Lower leg skin (tissue), 4 donors: Measurements from ENCODE around the gene ATXN2L. TPM values are rescaled to one million over a fixed set of nuclear protein-coding genes. Genes with fewer than 3 reads are reported as not detected.

Source experiments
- DNase-seq, 2 donors: peaks; one replicate each; pipeline ENCODE4 v3.0.0-alpha.2; 2019; ENCODE audit warnings: low spot score in 2 of 2
- H3K4me3 ChIP-seq: fragments of 200-600 bp; sonication (generic); 2 replicates; pipeline ENCODE4 v1.5.1; 2017; ENCODE audit warnings: mild to moderate bottlenecking, low read depth; ENCODE audit not compliant: poor library complexity, severe bottlenecking
- POLR2A ChIP-seq, 2 donors: fragments of 450-650 bp; IDR thresholded peaks; one replicate each; pipeline ENCODE4 v1.6.1; 2016 to 2017; ENCODE audit warnings: antibody characterized with exemption in 2 of 2, mild to moderate bottlenecking in 1 of 2, moderate library complexity in 1 of 2
- WGBS, 2 donors: methylation state at CpG; one replicate each; pipeline ENCODE4 v1.1.5; 2018; 5-methylcytosine and 5-hydroxymethylcytosine counted together
- intact Hi-C: fragments of 100-400 bp; cut with DNase I; formaldehyde crosslinking; loops from one replicate; pipeline ENCODE4 v1.15.0; 2023; ENCODE audit warnings: low total_unique reads
- total RNA-seq, 4 donors: library from RNA; depleted of rRNA; stranded (reverse); fragments of >200 nt; gene quantifications; one replicate each; pipeline ENCODE4 v1.1.0, GENCODE V29; 2016
- TF ChIP-seq, protein P1 (sequence below), 3 donors: fragments of 450-650 bp; IDR thresholded peaks; one replicate each; pipeline ENCODE4 v1.5.1; 2016; ENCODE audit warnings: antibody characterized with exemption in 3 of 3, mild to moderate bottlenecking in 3 of 3, moderate library complexity in 2 of 3

ATXN2L gene
- total RNA-seq, 4 donors from 2014 or later: 54.8 to 152 (median 66.5) TPM

DNA sequence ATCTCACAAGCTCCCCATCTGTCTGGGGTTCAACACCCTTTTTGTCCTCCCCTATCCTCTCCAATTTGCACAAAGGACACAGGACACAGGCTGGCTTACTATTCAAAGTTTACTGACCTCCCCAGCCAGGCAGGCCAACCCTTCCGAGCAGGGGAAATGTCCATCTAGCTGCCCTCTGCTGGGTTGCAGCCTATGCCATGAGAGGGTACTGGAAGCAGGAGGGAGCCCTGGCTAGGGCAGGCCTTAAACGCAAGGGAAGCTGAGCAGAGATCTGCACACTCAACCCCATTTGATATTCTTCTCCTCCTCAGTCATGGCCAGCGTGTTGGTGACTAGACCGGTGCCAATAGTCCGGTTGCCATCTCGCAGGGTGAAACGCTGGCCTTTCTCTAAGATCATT lies 19.9 kb downstream of the ATXN2L start:
- H3K4me3 ChIP-seq: no peak overlapping the region
- TF ChIP-seq POLR2A (IDR thresholded peaks at IDR 0.05): no peak
- TF ChIP-seq, protein P1, sequence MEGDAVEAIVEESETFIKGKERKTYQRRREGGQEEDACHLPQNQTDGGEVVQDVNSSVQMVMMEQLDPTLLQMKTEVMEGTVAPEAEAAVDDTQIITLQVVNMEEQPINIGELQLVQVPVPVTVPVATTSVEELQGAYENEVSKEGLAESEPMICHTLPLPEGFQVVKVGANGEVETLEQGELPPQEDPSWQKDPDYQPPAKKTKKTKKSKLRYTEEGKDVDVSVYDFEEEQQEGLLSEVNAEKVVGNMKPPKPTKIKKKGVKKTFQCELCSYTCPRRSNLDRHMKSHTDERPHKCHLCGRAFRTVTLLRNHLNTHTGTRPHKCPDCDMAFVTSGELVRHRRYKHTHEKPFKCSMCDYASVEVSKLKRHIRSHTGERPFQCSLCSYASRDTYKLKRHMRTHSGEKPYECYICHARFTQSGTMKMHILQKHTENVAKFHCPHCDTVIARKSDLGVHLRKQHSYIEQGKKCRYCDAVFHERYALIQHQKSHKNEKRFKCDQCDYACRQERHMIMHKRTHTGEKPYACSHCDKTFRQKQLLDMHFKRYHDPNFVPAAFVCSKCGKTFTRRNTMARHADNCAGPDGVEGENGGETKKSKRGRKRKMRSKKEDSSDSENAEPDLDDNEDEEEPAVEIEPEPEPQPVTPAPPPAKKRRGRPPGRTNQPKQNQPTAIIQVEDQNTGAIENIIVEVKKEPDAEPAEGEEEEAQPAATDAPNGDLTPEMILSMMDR (IDR thresholded peaks at IDR 0.05): no peak
- no peak for DNase-seq
- 87 to 88% methylated on average over 7 of the region's 7 CpGs for WGBS, 2 donors
- intact Hi-C loops: no loop called here

DNA sequence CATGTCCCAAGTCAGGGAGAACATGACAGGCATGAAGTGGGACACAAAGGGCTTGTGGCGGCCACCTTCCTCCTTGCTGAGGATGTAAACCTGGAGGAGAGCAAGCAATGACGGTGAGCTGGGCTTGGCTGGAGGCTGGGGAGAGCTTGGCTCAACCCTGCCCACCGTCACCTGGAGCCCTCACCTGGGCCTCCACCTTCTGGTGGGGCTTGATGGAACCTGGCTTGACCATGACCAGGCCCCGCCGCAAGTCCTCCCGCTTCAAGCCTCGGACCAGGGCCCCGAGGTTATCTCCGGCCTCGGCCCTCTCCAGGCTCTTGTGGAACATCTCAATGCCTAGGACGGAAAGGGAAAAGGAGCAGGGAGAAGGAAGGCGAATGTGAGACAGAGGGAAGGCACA lies 21.0 kb downstream of the ATXN2L start:
- no peak overlapping the region for H3K4me3 ChIP-seq
- WGBS, 2 donors: 92 to 95% methylated on average over 11 to 12 of the region's 12 CpGs
- intact Hi-C loops: no loop called here
- DNase-seq: no peak
- TF ChIP-seq, protein P1 (IDR thresholded peaks at IDR 0.05): no peak
- no peak for TF ChIP-seq POLR2A (IDR thresholded peaks at IDR 0.05)

DNA sequence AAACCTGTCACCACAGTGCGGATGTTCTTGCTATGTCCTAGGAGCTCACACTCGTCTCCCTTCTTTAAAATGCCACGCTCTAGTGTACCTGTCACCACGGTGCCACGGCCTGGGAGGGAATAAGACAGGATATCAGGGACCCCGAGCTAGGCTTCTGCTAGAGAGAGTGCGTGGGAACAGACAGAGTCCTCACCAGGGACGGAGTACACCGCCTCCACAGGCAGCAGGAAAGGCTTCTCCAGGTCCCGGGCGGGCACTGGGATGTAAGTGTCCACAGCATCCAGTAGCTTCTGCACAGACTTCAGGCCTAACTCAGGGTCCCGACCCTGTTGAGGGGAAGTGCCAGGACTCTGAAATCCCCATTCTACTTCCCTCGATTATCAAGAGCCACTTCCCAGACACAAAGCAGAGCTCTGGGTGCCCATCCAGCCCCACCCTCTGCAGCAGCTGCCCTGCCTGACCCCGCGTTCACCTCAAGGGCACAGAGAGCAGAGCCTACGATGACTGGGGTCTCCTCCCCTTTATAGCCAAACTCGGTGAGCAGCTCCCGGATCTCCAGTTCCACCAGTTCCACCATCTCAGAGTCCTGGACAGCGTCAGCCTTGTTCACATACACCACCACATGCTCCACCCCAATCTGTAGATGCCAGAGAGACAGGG lies 21.6 kb downstream of the ATXN2L start:
- 91 to 93% methylated on average over 18 to 19 of the region's 19 CpGs for WGBS, 2 donors
- TF ChIP-seq, protein P1 (IDR thresholded peaks at IDR 0.05): no peak
- TF ChIP-seq POLR2A (IDR thresholded peaks at IDR 0.05): no peak
- no peak for DNase-seq
- intact Hi-C loops: no loop called here
- no peak overlapping the region for H3K4me3 ChIP-seq

DNA sequence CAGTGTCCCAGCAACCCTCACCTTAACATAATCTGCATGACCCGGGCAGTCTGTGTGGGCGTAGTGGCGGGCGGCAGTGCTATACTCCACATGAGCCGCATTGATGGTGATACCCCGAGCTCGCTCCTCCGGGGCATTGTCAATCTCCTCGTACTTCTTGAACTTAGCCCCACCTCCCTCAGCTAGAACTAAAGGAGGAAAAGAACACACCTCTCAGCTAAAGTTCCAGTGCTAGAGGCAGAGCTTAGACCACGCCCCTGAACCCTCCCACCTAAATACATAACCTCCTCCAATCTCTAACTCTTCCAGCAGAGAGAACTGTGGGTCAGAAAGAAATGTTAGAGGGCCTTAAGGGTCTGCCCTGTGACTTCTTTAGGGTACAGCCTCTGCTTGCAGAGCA lies 22.5 kb downstream of the ATXN2L start:
- 35 to 48% methylated on average over 10 of the region's 10 CpGs for WGBS, 2 donors
- TF ChIP-seq, protein P1 (IDR thresholded peaks at IDR 0.05): no peak
- TF ChIP-seq POLR2A (IDR thresholded peaks at IDR 0.05): no peak
- DNase-seq: no peak
- H3K4me3 ChIP-seq: peak overlapping the region; percentile 94
- intact Hi-C loops: no loop called here

DNA sequence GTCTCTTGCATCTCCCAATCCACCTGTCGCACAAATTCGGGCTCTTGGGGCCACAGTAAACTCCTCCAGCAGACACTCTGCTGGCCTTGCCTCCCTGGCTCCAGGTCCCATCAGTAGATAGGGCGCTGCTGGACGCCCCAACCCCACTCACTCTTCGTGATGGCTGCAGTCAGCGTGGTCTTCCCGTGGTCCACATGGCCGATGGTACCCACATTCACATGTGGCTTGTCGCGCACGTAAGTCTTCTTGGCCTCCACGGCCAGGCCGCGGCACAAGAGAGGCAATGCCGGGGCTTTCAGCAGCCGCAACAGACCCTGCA lies 22.9 kb downstream of the ATXN2L start:
- TF ChIP-seq, protein P1 (IDR thresholded peaks at IDR 0.05): no peak
- no peak for TF ChIP-seq POLR2A (IDR thresholded peaks at IDR 0.05)
- no peak for DNase-seq
- H3K4me3 ChIP-seq: peak overlapping the region; percentile 94
- 0 to 2% methylated on average over 12 to 14 of the region's 16 CpGs for WGBS, 2 donors
- intact Hi-C loops: no loop called here
